ENCODE results near the gene B3GAT3.

- no peak for TF ChIP-seq POLR2AphosphoS5 (IDR thresholded peaks at IDR 0.05)
- TF ChIP-seq, protein P1, sequence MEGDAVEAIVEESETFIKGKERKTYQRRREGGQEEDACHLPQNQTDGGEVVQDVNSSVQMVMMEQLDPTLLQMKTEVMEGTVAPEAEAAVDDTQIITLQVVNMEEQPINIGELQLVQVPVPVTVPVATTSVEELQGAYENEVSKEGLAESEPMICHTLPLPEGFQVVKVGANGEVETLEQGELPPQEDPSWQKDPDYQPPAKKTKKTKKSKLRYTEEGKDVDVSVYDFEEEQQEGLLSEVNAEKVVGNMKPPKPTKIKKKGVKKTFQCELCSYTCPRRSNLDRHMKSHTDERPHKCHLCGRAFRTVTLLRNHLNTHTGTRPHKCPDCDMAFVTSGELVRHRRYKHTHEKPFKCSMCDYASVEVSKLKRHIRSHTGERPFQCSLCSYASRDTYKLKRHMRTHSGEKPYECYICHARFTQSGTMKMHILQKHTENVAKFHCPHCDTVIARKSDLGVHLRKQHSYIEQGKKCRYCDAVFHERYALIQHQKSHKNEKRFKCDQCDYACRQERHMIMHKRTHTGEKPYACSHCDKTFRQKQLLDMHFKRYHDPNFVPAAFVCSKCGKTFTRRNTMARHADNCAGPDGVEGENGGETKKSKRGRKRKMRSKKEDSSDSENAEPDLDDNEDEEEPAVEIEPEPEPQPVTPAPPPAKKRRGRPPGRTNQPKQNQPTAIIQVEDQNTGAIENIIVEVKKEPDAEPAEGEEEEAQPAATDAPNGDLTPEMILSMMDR (IDR thresholded peaks at IDR 0.05) = no peak
- TF ChIP-seq POLR2A (IDR thresholded peaks at IDR 0.05) = no peak
- no peak for TF ChIP-seq EP300 (IDR thresholded peaks at IDR 0.05)
Observed at GRCh38 chr11:62622476-62623089, 797 bp upstream of the B3GAT3 start.
